HG02642 (cell line): Measurements from ENCODE around the gene KCTD13.

Experiments used
- ATAC-seq: cut with Tn5 transposase; IDR thresholded peaks from one replicate; pipeline ENCODE4 v1.9.1; 2021; ENCODE audit warnings: mild to moderate bottlenecking; ENCODE audit not compliant: unreplicated experiment, poor library complexity

Gene KCTD13

GRCh38 chr16:29857133-29857760, 68.8 kb downstream of the KCTD13 start:
- ATAC-seq = no peak
